ENCODE measurements around the gene AUNIP. TPM values are rescaled to one million over a fixed set of nuclear protein-coding genes. Genes with fewer than 3 reads are reported as not detected.

The AUNIP gene
- total RNA-seq, 1 experiment from 2014 or later = 22.2 TPM

DNA sequence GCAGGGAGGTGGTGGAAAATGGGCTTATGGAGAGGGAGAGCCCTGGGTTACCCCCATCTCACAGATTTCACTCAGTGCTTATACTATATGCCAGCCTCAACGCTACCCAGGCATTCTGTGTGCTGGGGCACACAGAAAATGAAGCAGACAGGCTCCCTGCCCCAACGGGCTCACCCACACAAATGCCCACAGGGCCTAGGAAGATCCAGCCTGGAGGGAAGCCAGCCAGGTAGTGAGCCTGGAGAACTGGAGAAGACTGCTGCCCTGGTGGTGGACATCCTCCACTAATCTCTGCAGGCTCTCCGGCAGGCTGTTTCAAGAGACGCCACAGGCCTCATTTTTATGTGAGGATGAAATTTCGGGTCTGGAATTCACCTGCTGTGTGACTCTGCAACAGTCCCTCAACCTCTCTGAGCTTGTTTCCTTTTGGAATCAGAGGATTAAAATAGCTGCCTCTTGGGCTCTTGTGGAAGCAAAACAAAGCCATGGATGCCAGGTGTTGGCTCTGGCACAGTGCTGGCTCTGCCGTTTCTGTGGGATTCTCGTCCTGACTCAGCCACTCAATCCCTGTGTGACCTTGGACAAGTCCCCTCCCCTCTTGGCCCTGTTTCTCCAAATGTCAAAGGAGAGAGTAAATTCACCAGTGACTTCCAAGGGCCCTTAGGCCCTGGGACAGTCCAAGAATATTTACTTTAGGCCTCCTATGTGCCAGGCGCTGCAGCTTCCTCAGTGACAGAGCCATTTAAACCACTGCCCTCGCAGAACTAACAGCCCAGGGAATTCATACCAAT is 12.6 kb upstream of the AUNIP start:
- Histone ChIP-seq H4K91ac (ENCODE audit: insufficient read length, low read depth, low read length) (no peak overlapping the region), H3K27me3 (ENCODE audit: insufficient read depth, low read length) (no peaks in the 10 kb centered on the region; the same call in 1 of the 2 replicates), H3K14ac (ENCODE audit: insufficient read depth, low read length) (no peak overlapping the region), H2BK120ac (ENCODE audit: low read depth, low read length, poor library complexity, severe bottlenecking) (no peak overlapping the region), H4K8ac (replicated peaks; ENCODE audit: insufficient read length, low read depth, low read length) (no peak overlapping the region), H3T11ph (ENCODE audit: low read length) (no peak overlapping the region), H3K4ac (ENCODE audit: low read depth, low read length) (no peak overlapping the region), H3K4me1 (ENCODE audit: insufficient read depth, low read length) (peaks cover 2% of the 10 kb centered on the region; the same call in 1 of the 2 replicates), H3K18ac (ENCODE audit: insufficient read length, low read depth, low read length) (no peak overlapping the region), H2BK20ac (ENCODE audit: low read depth, low read length, poor library complexity, severe bottlenecking) (no peak overlapping the region), H4K5ac (ENCODE audit: insufficient read length, low read depth, low read length) (no peak overlapping the region), H4K20me1 (ENCODE audit: control insufficient read depth, insufficient read depth, insufficient read length) (no peaks in the 10 kb centered on the region), H3K79me2 (ENCODE audit: insufficient read depth, low read length) (no peaks in the 10 kb centered on the region), H2BK15ac (ENCODE audit: low read depth, low read length) (no peak overlapping the region), H2BK12ac (ENCODE audit: insufficient read length, low read depth, low read length) (no peak overlapping the region), H3K56ac (ENCODE audit: insufficient read length, low read depth, low read length) (no peak overlapping the region), H3K27ac (ENCODE audit: insufficient read length, low read depth, low read length) (no peak overlapping the region), H3K9me3 (ENCODE audit: control insufficient read depth, low read depth, low read length) (no peaks in the 10 kb centered on the region), H3K4me2 (ENCODE audit: insufficient read depth, insufficient read length, low read length) (peak overlapping the region; percentile 13), H2AFZ (ENCODE audit: low read length) (no peak overlapping the region), H3K23ac (ENCODE audit: insufficient read length, low read depth, low read length) (no peak overlapping the region), H3K79me1 (ENCODE audit: insufficient read depth, low read depth, low read length, poor library complexity, severe bottlenecking) (no peaks in the 10 kb centered on the region), H3K9ac (ENCODE audit: extremely low read depth, insufficient read length, low read length) (no peak overlapping the region), H2BK5ac (ENCODE audit: insufficient read length, low read length) (no peak overlapping the region), H3K23me2 (ENCODE audit: insufficient read length, low read depth, low read length, poor library complexity, severe bottlenecking) (peaks cover 7% of the 10 kb centered on the region), H2AK5ac (ENCODE audit: insufficient read length, low read length) (no peak overlapping the region)
- TF ChIP-seq, protein P1, sequence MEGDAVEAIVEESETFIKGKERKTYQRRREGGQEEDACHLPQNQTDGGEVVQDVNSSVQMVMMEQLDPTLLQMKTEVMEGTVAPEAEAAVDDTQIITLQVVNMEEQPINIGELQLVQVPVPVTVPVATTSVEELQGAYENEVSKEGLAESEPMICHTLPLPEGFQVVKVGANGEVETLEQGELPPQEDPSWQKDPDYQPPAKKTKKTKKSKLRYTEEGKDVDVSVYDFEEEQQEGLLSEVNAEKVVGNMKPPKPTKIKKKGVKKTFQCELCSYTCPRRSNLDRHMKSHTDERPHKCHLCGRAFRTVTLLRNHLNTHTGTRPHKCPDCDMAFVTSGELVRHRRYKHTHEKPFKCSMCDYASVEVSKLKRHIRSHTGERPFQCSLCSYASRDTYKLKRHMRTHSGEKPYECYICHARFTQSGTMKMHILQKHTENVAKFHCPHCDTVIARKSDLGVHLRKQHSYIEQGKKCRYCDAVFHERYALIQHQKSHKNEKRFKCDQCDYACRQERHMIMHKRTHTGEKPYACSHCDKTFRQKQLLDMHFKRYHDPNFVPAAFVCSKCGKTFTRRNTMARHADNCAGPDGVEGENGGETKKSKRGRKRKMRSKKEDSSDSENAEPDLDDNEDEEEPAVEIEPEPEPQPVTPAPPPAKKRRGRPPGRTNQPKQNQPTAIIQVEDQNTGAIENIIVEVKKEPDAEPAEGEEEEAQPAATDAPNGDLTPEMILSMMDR (conservative IDR thresholded peaks at IDR 0.05) = no peak
- WGBS (ENCODE audit: extremely low coverage, insufficient read length, low lambda C conversion rate) = no CpG with 5 or more reads among the region's 9 CpGs
- no peak overlapping the region for H3K27ac Mint-ChIP-seq
- peaks cover 35 to 45% of the 10 kb centered on the region in 2 experiments for H3K4me1 Mint-ChIP-seq
- H3K36me3 Mint-ChIP-seq (ENCODE audit: insufficient read depth in 1 of 3, low read depth in 3 of 3) = no peaks in the 10 kb centered on the region
- DNase-seq = no peak
- H3K27me3 Mint-ChIP-seq (ENCODE audit: low read depth) = peaks cover 11% of the 10 kb centered on the region
- no peaks in the 10 kb centered on the region for H3K9me3 Mint-ChIP-seq
- no peak overlapping the region for H3K4me3 Mint-ChIP-seq

All from H9 (cell line).